ENCODE data around the gene STOML1. TPM values are rescaled to one million over a fixed set of nuclear protein-coding genes. Genes with fewer than 3 reads are reported as not detected.
A peak's percentile ranks its signal among the peaks of the same experiment; 100 is the strongest.

Gene STOML1
- total and polyA plus RNA-seq, 9 of the 15 experiments (the other 6 are each of a cell fraction or from before 2014, with no cell fraction given), result 0.25 to 9.7 (median 4.6) TPM

GRCh38 chr15:74024687-74025086 is 32.6 kb upstream of the STOML1 start:
- TF ChIP-seq TAF9B (IDR thresholded peaks at IDR 0.05; ENCODE audit: partially characterized antibody), result no peak
- ChIA-PET CTCF (ENCODE audit: low intra/inter-chr PET ratio) (no interaction called here), POLR2A (interaction anchor here (1.1 kb wide), 1 partner anchor 15 kb away, joined by 3 read pairs; no protein-coding TSS in a partner anchor)
- intact Hi-C loops (cut with micrococcal nuclease), result no loop called here
- no peak for DNase-seq (ENCODE audit: extremely low read depth in 1 of 4, low spot score in 3 of 4)
- FAIRE-seq, result no peak
- Histone ChIP-seq H3K36me3 (ENCODE audit: control insufficient read depth, insufficient read depth, low read length) (peaks cover 66% of the 10 kb centered on the region), H3K27me3 (ENCODE audit: control insufficient read depth in 2 of 2, insufficient read depth in 2 of 2, low read length in 2 of 2) (no peaks in the 10 kb centered on the region), H3K27ac (ENCODE audit: extremely low read depth, low read depth, low read length) (no peak overlapping the region), H3K4me1 (replicated peaks in 1 of 2; ENCODE audit: control insufficient read depth in 2 of 2, insufficient read depth in 2 of 2, low read length in 2 of 2) (no peaks in the 10 kb centered on the region), H4K20me1 (replicated peaks; ENCODE audit: control insufficient read depth, insufficient read depth, low read length) (no peaks in the 10 kb centered on the region; the same call in 1 of the 2 replicates), H3K9me3 (replicated peaks; ENCODE audit: control insufficient read depth, insufficient read depth, low read depth, low read length) (no peaks in the 10 kb centered on the region), H3K79me2 (ENCODE audit: control insufficient read depth, insufficient read depth, low read length) (peaks cover 3% of the 10 kb centered on the region; the same call in 1 of the 3 replicates), H3K4me2 (ENCODE audit: insufficient read depth, low read length) (no peak overlapping the region), H3K9me1 (ENCODE audit: control insufficient read depth, insufficient read depth, low read length) (no peaks in the 10 kb centered on the region), H3K4me3 (no peak overlapping the region), H2AFZ (ENCODE audit: low read depth, low read length) (no peak overlapping the region), H3K9ac (ENCODE audit: insufficient read depth in 1 of 2, low read depth in 2 of 2, low read length in 2 of 2) (no peak overlapping the region)
- no TSS peak for BruUV-seq (replicated peaks)
- no peak for ATAC-seq
- in situ Hi-C loops (cut with MboI), result no loop called here
- WGBS (ENCODE audit: insufficient coverage, low coverage, missing lambda C conversion rate), result 71% methylated on average over 1 of the region's 2 CpGs

- FAIRE-seq, result no peak
- ATAC-seq, result no peak
- CTCF ChIA-PET (ENCODE audit: low intra/inter-chr PET ratio), result no interaction called here
- H3K36me3 ChIP-seq (ENCODE audit: control insufficient read depth, insufficient read depth, low read length), result peaks cover 67% of the 10 kb centered on the region
- 0 out of 2 replicates have a peak, but pooled peaks have one; percentile 24 for TF ChIP-seq POLR2G (IDR thresholded peaks at IDR 0.05; ENCODE audit: low read depth, low read length)
- TF ChIP-seq, protein P1, sequence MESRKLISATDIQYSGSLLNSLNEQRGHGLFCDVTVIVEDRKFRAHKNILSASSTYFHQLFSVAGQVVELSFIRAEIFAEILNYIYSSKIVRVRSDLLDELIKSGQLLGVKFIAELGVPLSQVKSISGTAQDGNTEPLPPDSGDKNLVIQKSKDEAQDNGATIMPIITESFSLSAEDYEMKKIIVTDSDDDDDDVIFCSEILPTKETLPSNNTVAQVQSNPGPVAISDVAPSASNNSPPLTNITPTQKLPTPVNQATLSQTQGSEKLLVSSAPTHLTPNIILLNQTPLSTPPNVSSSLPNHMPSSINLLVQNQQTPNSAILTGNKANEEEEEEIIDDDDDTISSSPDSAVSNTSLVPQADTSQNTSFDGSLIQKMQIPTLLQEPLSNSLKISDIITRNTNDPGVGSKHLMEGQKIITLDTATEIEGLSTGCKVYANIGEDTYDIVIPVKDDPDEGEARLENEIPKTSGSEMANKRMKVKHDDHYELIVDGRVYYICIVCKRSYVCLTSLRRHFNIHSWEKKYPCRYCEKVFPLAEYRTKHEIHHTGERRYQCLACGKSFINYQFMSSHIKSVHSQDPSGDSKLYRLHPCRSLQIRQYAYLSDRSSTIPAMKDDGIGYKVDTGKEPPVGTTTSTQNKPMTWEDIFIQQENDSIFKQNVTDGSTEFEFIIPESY (CRISPR knock-in tag; IDR thresholded peaks at IDR 0.05), result peak; percentile 89
- TF ChIP-seq DPF2 (IDR thresholded peaks at IDR 0.05), result no peak
- no peak for DNase-seq (ENCODE audit: extremely low read depth in 1 of 4, low spot score in 3 of 4)
- no peaks in the 10 kb centered on the region for H3K9me3 ChIP-seq (replicated peaks; ENCODE audit: control insufficient read depth, insufficient read depth, low read depth, low read length)
- H3K27ac ChIP-seq (ENCODE audit: extremely low read depth, low read depth, low read length), result no peak overlapping the region
- no peaks in the 10 kb centered on the region for H3K4me1 ChIP-seq (replicated peaks in 1 of 2; ENCODE audit: control insufficient read depth in 2 of 2, insufficient read depth in 2 of 2, low read length in 2 of 2)
- BruUV-seq (replicated peaks), result no TSS peak
- H3K4me2 ChIP-seq (ENCODE audit: insufficient read depth, low read length), result no peak overlapping the region
- H3K9ac ChIP-seq (ENCODE audit: insufficient read depth in 1 of 2, low read depth in 2 of 2, low read length in 2 of 2), result no peak overlapping the region
- POLR2A ChIA-PET, result interaction anchor here (0.8 kb wide), 1 partner anchor 16 kb away, joined by 4 read pairs; no protein-coding TSS in a partner anchor
- H3K4me3 ChIP-seq, result no peak overlapping the region
- WGBS (ENCODE audit: insufficient coverage, low coverage, missing lambda C conversion rate), result 95% methylated on average over 34 of the region's 66 CpGs
- H2AFZ ChIP-seq (ENCODE audit: low read depth, low read length), result no peak overlapping the region
- in situ Hi-C loops (cut with MboI), result no loop called here
- intact Hi-C loops (cut with micrococcal nuclease), result no loop called here
- H3K27me3 ChIP-seq (ENCODE audit: control insufficient read depth in 2 of 2, insufficient read depth in 2 of 2, low read length in 2 of 2), result no peaks in the 10 kb centered on the region
- H4K20me1 ChIP-seq (replicated peaks; ENCODE audit: control insufficient read depth, insufficient read depth, low read length), result no peaks in the 10 kb centered on the region; the same call in none of the 2 replicates
- peaks cover 9% of the 10 kb centered on the region; the same call in 1 of the 3 replicates for H3K79me2 ChIP-seq (ENCODE audit: control insufficient read depth, insufficient read depth, low read length)
- H3K9me1 ChIP-seq (ENCODE audit: control insufficient read depth, insufficient read depth, low read length), result no peaks in the 10 kb centered on the region
Measured at GRCh38 chr15:74022706-74023470, 30.8 kb upstream of the STOML1 start.
